ENCODE data around the gene DYNC2I2. TPM values are rescaled to one million over a fixed set of nuclear protein-coding genes. Genes with fewer than 3 reads are reported as not detected.

Gene DYNC2I2
- total RNA-seq (2012; rRNA removed): 36.1 and 37.1 TPM in 2 replicates
- polyA plus RNA-seq (2012; rRNA removed): 33.7 and 42.9 TPM in 2 replicates
- polyA plus RNA-seq (2012; cell fraction: cytosol; rRNA removed): 27.9 and 40.6 TPM in 2 replicates
- polyA plus RNA-seq (2012; cell fraction: nucleus; rRNA removed; ENCODE audit: low replicate concordance): 24.0 and 102 TPM in 2 replicates
- Bru-seq, nascent RNA: percentile 40 among the genes with signal in this experiment
- BruChase-seq, experiment 1, labeled RNA remaining after a 6-hour chase: percentile 66 among the genes with signal in this experiment
- BruChase-seq, experiment 2, labeled RNA remaining after a 2-hour chase: percentile 50 among the genes with signal in this experiment
- long read RNA-seq, transcript WDR34-201 (9 exons, 1,755 nt): major isoform, 21 of 29 reads
- long read RNA-seq, partial matches to known transcripts: 1 of 29 reads
- long read RNA-seq, other reads (novel, unspliced or antisense): 7 of 29 reads

DNA sequence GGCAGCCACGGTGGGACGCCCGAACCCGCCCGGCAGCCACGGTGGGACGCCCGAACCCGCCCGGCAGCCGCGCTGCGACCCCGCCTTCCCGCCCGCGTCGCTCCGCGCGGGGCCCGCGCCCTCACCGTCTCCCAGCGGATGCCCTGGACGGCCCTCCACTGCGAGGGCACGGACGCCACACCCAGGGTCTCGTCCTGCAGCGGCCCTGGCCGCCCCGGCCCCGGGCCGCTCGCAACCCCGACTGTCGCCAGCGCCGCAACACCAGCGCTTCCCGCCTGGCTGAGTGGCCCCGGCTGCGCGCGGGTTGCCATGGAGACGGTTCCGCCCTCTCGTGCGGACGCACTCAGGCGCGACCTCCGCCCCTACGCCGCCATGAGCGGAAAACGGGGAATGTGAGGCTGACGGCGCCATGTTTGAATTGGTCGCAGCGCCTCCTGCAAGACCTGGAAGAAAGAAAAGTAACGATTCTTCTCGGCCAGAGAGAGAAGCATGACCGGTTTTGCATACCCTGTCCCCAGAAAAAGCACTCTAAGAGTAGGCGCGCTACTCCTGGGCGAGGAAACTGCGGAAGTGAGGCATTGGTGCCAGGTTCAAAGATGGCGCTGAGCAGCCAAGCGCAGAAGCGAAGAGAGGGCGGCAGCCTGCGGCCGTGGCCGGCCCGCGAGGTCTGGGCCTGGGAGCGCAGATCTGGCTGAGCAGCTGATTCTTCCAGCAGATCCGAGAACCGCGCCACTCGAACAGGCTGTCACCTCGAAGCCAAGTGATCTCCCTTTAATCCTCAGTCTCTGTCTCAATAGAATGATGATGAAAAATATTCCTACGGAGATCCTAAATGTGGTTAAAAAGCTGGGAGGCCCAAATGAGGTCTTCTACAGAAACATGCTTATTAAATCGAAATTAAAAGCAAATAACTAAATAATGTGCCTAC is at the start of gene DYNC2I2:
DYNC2I2 (minus strand) TSS at position 432 of the 928 bp plus-strand sequence; CDS start at position 311, 121 bp downstream.
- dilution Hi-C loops (cut with HindIII; ENCODE audit: low sequenced_read_pairs, unreplicated experiment): no loop called here
- Histone ChIP-seq H3K56ac (ENCODE audit: extremely low read depth, insufficient read depth, low read length) (peak within 1 kb of the TSS; percentile 100), H3K4me3 (ENCODE audit: insufficient read depth, low read depth, low read length) (peak within 1 kb of the TSS; percentile 61), H3K27ac (ENCODE audit: insufficient read depth, low read length) (peak within 1 kb of the TSS; percentile 98), H4K91ac (ENCODE audit: insufficient read depth, low read depth, low read length) (peak within 1 kb of the TSS; percentile 100), H2AK9ac (replicated peaks; ENCODE audit: low read depth, low read length, poor library complexity) (peak within 1 kb of the TSS; percentile 100), H2AK5ac (ENCODE audit: low read depth, low read length) (peak within 1 kb of the TSS; percentile 95), H3K4me1 (ENCODE audit: control insufficient read depth, insufficient read depth, low read length) (no peaks in the 10 kb centered on the region), H4K20me1 (ENCODE audit: insufficient read depth, low read length) (no peaks in the 10 kb centered on the region), H3K9me3 (ENCODE audit: control insufficient read depth, insufficient read depth, low read length) (no peaks in the 10 kb centered on the region), H3K14ac (replicated peaks; ENCODE audit: low read depth, low read length) (peak within 1 kb of the TSS; percentile 100), H2BK15ac (ENCODE audit: low read depth, low read length) (peak within 1 kb of the TSS; percentile 100), H2BK120ac (ENCODE audit: low read depth, low read length) (peak within 1 kb of the TSS; percentile 100), H3K27me3 (ENCODE audit: control insufficient read depth, insufficient read depth, low read length) (no peaks in the 10 kb centered on the region), H3K9me1 (ENCODE audit: insufficient read depth, low read length) (no peaks in the 10 kb centered on the region), H2BK5ac (ENCODE audit: low read depth, low read length, poor library complexity, severe bottlenecking) (peak within 1 kb of the TSS; percentile 100), H4K5ac (ENCODE audit: low read depth, low read length) (peak within 1 kb of the TSS; percentile 100), H4K8ac (ENCODE audit: low read depth in 2 of 2, low read length in 2 of 2) (peak within 1 kb of the TSS; percentile 99 to 100), H3K36me3 (ENCODE audit: control insufficient read depth, insufficient read depth, low read length) (no peaks in the 10 kb centered on the region), H3K18ac (ENCODE audit: low read depth, low read length) (peak within 1 kb of the TSS; percentile 100), H3K79me1 (ENCODE audit: low read depth in 1 of 2, low read length in 2 of 2) (peaks cover 10 to 18% of the 10 kb centered on the region in 2 experiments; a peak in 3 of 4 replicates), H2AFZ (replicated peaks; ENCODE audit: low read length, poor library complexity) (peak within 1 kb of the TSS; percentile 100), H3K9ac (ENCODE audit: low read depth, low read length) (peak within 1 kb of the TSS; percentile 100), H3K23ac (ENCODE audit: low read depth, low read length) (peak within 1 kb of the TSS; percentile 100), H3K4me2 (ENCODE audit: low read depth, low read length) (peak within 1 kb of the TSS; percentile 96), H3K4ac (ENCODE audit: low read depth, low read length) (peak within 1 kb of the TSS; percentile 100), H2BK20ac (ENCODE audit: low read depth, low read length) (peak within 1 kb of the TSS; percentile 100)
- BruUV-seq (replicated peaks): no TSS peak
- DNase-seq (peak; percentile 90), ATAC-seq (ENCODE audit: low read depth) (peak; percentile 98)
- in situ Hi-C loops (cut with MboI; ENCODE audit: low sequenced_read_pairs): no loop called here
- intact Hi-C loops (cut with micrococcal nuclease): loop anchor here (2.0 kb wide), 1 partner anchor 32 kb away; the partner anchor contains the start of gene SET
- TF ChIP-seq, protein P1, sequence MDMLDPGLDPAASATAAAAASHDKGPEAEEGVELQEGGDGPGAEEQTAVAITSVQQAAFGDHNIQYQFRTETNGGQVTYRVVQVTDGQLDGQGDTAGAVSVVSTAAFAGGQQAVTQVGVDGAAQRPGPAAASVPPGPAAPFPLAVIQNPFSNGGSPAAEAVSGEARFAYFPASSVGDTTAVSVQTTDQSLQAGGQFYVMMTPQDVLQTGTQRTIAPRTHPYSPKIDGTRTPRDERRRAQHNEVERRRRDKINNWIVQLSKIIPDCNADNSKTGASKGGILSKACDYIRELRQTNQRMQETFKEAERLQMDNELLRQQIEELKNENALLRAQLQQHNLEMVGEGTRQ (IDR thresholded peaks at IDR 0.05; ENCODE audit: low read depth, low read length): no peak; the same call in 1 of the 2 replicates
- TF ChIP-seq NFE2L2 (IDR thresholded peaks at IDR 0.05; ENCODE audit: low read depth, low read length): no peak
- TF ChIP-seq CHD1 (IDR thresholded peaks at IDR 0.05; ENCODE audit: low read depth, low read length): no peak
- TF ChIP-seq MAZ (IDR thresholded peaks at IDR 0.05; ENCODE audit: borderline replicate concordance, low read depth, low read length): peak; percentile 54; the same call in 1 of the 2 replicates
- TF ChIP-seq MXI1 (IDR thresholded peaks at IDR 0.05; ENCODE audit: borderline replicate concordance, low read depth, low read length): 0 out of 2 replicates have a peak, but pooled peaks have one; percentile 61
- no peak for TF ChIP-seq RCOR1 (IDR thresholded peaks at IDR 0.05; ENCODE audit: insufficient replicate concordance, low read length)
- no peak for TF ChIP-seq FOS (IDR thresholded peaks at IDR 0.05; ENCODE audit: low read depth, low read length)
- no peak for TF ChIP-seq CEBPB (IDR thresholded peaks at IDR 0.05; ENCODE audit: low read depth, low read length)
- TF ChIP-seq BHLHE40 (IDR thresholded peaks at IDR 0.05; ENCODE audit: low read depth, low read length): peak; percentile 86
- TF ChIP-seq RAD21 (IDR thresholded peaks at IDR 0.05; ENCODE audit: low read length): 0 out of 2 replicates have a peak, but pooled peaks have one; percentile 6
- TF ChIP-seq POLR2A (IDR thresholded peaks at IDR 0.05; ENCODE audit: low read depth, low read length): peak; percentile 74; the same call in 1 of the 2 replicates
- CTCF ChIA-PET: no interaction called here
- POLR2A ChIA-PET (ENCODE audit: unreplicated experiment): no interaction called here
- WGBS, 2 experiments (ENCODE audit: extremely low coverage in 2 of 2, insufficient read length in 1 of 2): 0% methylated on average over 44 of the region's 86 CpGs; no CpG with 5 or more reads in 1 of the 2 experiments
